Naive thymus-derived CD4-positive, alpha-beta T cell (primary cell): ENCODE results near the gene ZNF804B. TPM values are rescaled to one million over a fixed set of nuclear protein-coding genes. Genes with fewer than 3 reads are reported as not detected.
A peak's percentile ranks its signal among the peaks of the same experiment; 100 is the strongest.

Experiments
- ATAC-seq: fragments of 150-1000 bp; cut with Tn5 transposase; 2 replicates; pipeline ENCODE4 v1.10.0; 2021; ENCODE audit warnings: mild to moderate bottlenecking, moderate library complexity
- CTCF ChIA-PET: fragments of 350-600 bp; sonication (Branson Sonifier 250); formaldehyde crosslinking; loops from one replicate; lab custom pipeline; 2021; ENCODE audit warnings: antibody characterized with exemption; lab: Charles Lee
- POLR2A ChIA-PET: fragments of 350-600 bp; sonication (Branson Sonifier 250); formaldehyde crosslinking; loops from one replicate; lab custom pipeline; 2021; ENCODE audit warnings: antibody characterized with exemption, inconsistent platforms; lab: Charles Lee
- DNase-seq, 9 donors: peaks; one replicate each; pipeline versions ENCODE4 v3.0.0 to v3.0.0-alpha.2; 2020 to 2022; ENCODE audit warnings: mixed read lengths in 1 of 9
- H3K27ac ChIP-seq: one replicate; pipeline ENCODE4 v1.7.0; 2013; ENCODE audit warnings: mild to moderate bottlenecking, low read depth, low read length, moderate library complexity
- H3K27me3 ChIP-seq, 2 donors: one replicate each; pipeline ENCODE4 v1.7.0; 2013; ENCODE audit warnings: low read length in 2 of 2, mild to moderate bottlenecking in 2 of 2, moderate library complexity in 2 of 2; ENCODE audit not compliant: control insufficient read depth in 2 of 2, insufficient read depth in 2 of 2
- H3K36me3 ChIP-seq, 3 experiments: 1 replicate in 2 of 3; 2 replicates in 1 of 3; pipeline ENCODE4 v1.7.0; 2013; ENCODE audit warnings: low read length in 3 of 3, mild to moderate bottlenecking in 3 of 3, moderate library complexity in 1 of 3; ENCODE audit not compliant: insufficient read depth in 3 of 3, control insufficient read depth in 2 of 3
- H3K4me1 ChIP-seq, 2 donors: one replicate each; pipeline ENCODE4 v1.7.0; 2013; ENCODE audit warnings: low read length in 2 of 2, mild to moderate bottlenecking in 2 of 2, moderate library complexity in 1 of 2; ENCODE audit not compliant: control insufficient read depth in 2 of 2, insufficient read depth in 2 of 2
- H3K4me3 ChIP-seq: 2 replicates; pipeline ENCODE4 v1.7.0; 2013; ENCODE audit warnings: mild to moderate bottlenecking, low read length
- H3K9me3 ChIP-seq, 3 experiments: 1 replicate in 2 of 3; 2 replicates in 1 of 3; pipeline ENCODE4 v1.7.0; 2013; ENCODE audit warnings: low read length in 3 of 3; ENCODE audit not compliant: control insufficient read depth in 2 of 3
- H3K27ac Mint-ChIP-seq, 9 donors: one replicate each; pipeline ENCODE4 v1.8.0; 2020 to 2022; ENCODE audit warnings: mixed read lengths in 9 of 9, mild to moderate bottlenecking in 8 of 9, moderate library complexity in 5 of 9, inconsistent platforms in 2 of 9
- H3K27me3 Mint-ChIP-seq, 5 donors: one replicate each; pipeline ENCODE4 v1.8.0; 2021 to 2022; ENCODE audit warnings: mixed read lengths in 5 of 5, mild to moderate bottlenecking in 1 of 5
- H3K36me3 Mint-ChIP-seq, 5 donors: one replicate each; pipeline ENCODE4 v1.8.0; 2020 to 2022; ENCODE audit warnings: mixed read lengths in 5 of 5, mild to moderate bottlenecking in 3 of 5, inconsistent platforms in 1 of 5
- H3K4me1 Mint-ChIP-seq, 7 donors: one replicate each; pipeline ENCODE4 v1.8.0; 2020 to 2022; ENCODE audit warnings: mixed read lengths in 7 of 7, mild to moderate bottlenecking in 3 of 7, inconsistent platforms in 1 of 7
- H3K4me3 Mint-ChIP-seq, 10 donors: one replicate each; pipeline ENCODE4 v1.8.0; 2020 to 2022; ENCODE audit warnings: mild to moderate bottlenecking in 10 of 10, mixed read lengths in 10 of 10, moderate library complexity in 6 of 10, inconsistent platforms in 2 of 10
- H3K9me3 Mint-ChIP-seq, 11 donors: one replicate each; pipeline ENCODE4 v1.8.0; 2020 to 2022; ENCODE audit warnings: mixed read lengths in 11 of 11, mild to moderate bottlenecking in 4 of 11, inconsistent platforms in 1 of 11, moderate library complexity in 1 of 11
- intact Hi-C, 2 donors: fragments of 100-400 bp; cut with micrococcal nuclease; formaldehyde crosslinking; loops; one replicate each; pipeline ENCODE4 v1.15.1; 2023
- polyA plus RNA-seq, 2 donors: library from polyadenylated mRNA; unstranded; fragments of 300-500 nt; fragmentation: Illumina TruSeq; gene quantifications; one replicate each; pipeline ENCODE4 v1.2.3, GENCODE V29; 2021
- total RNA-seq, 6 experiments: library from RNA in 5 of 6; stranded (reverse) in 5 of 6; gene quantifications; 1 replicate in 5 of 6; 2 replicates in 1 of 6; pipeline ENCODE4 v1.2.3 and lab custom pipeline; 2021 to 2026

Gene ZNF804B
- total and polyA plus RNA-seq, 7 experiments from 2014 or later: not detected

DNA sequence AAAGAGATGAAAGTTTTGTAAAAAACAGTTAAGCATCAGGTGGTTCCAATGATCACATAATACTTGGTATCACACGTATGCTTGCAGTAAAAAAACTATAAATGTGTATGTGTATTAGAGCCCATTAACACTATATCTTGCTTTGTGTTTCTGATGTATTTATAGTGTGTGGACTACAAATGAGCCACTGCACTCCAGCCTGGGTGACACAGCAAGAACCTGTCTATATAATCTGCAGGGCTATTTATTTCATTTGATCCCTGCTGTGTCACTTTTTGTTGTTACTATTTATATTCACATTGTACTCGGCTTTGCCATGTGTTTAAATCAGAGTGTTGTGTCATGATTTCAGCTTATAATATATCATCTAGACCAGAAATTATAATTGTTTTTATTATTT is 523.8 kb downstream of the ZNF804B start:
- no peak for DNase-seq
- no peaks in the 10 kb centered on the region for H3K36me3 Mint-ChIP-seq
- ChIA-PET POLR2A (no interaction called here), CTCF (no interaction called here)
- Histone ChIP-seq H3K27me3 (no peaks in the 10 kb centered on the region), H3K9me3 (no peaks in the 10 kb centered on the region), H3K36me3 (no peaks in the 10 kb centered on the region), H3K4me3 (no peak overlapping the region), H3K27ac (no peak overlapping the region), H3K4me1 (no peaks in the 10 kb centered on the region)
- no peak overlapping the region for H3K4me3 Mint-ChIP-seq
- no peaks in the 10 kb centered on the region for H3K4me1 Mint-ChIP-seq
- H3K27me3 Mint-ChIP-seq: peaks cover 0 to 5% (median 0%) of the 10 kb centered on the region in 5 donors
- intact Hi-C loops: no loop called here
- H3K27ac Mint-ChIP-seq: no peak overlapping the region
- no peak for ATAC-seq
- H3K9me3 Mint-ChIP-seq: peaks cover 0 to 4% (median 0%) of the 10 kb centered on the region in 11 donors

DNA sequence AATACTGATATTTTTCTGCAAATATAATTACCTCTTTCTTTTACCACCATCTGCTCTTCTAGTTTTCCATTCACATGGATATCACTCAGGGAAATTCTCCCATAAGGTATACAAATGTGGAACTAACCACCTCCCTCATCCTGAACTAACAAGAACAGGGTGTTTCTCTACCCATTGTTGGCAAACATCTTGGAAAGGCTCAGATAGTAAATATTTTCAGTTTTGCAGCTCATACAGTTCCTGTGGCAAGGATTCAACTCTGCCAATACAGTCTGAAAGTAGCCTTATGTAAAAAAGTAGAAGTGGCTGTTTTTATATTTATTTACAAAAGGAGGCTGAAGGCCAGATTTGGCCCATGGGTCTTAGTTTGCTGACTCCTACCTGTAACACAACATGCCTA is 549.0 kb downstream of the ZNF804B start:
- Histone ChIP-seq H3K9me3 (no peaks in the 10 kb centered on the region), H3K36me3 (no peaks in the 10 kb centered on the region), H3K4me3 (no peak overlapping the region), H3K27me3 (no peaks in the 10 kb centered on the region), H3K27ac (no peak overlapping the region), H3K4me1 (no peaks in the 10 kb centered on the region)
- Mint-ChIP-seq H3K27ac (no peak overlapping the region), H3K4me1 (no peaks in the 10 kb centered on the region), H3K9me3 (peaks cover 0 to 2% (median 0%) of the 10 kb centered on the region in 11 donors), H3K4me3 (no peak overlapping the region), H3K27me3 (peaks cover 0 to 4% (median 0%) of the 10 kb centered on the region in 5 donors), H3K36me3 (no peaks in the 10 kb centered on the region)
- CTCF ChIA-PET: no interaction called here
- POLR2A ChIA-PET: no interaction called here
- intact Hi-C loops: no loop called here
- no peak for DNase-seq
- ATAC-seq: no peak

DNA sequence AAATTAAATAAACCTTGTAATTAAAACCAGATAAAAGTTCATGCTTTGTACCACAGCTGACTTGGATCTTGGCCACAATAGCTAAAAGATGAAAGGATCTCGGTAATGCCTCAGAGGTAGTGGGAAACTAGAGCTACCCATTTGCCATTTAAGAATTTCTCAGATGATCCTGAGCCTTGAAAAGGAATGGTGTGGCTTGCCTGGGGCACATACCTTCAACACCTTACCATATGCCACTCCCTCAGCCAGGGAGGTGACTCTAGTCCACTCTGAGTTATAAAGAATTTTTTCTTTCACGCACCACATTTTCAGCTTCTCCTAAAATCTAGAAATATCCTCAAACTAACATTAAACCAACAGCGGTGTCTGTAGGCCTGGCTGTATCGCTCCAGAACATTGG is 552.4 kb downstream of the ZNF804B start:
- Histone ChIP-seq H3K27ac (no peak overlapping the region), H3K27me3 (no peaks in the 10 kb centered on the region), H3K36me3 (no peaks in the 10 kb centered on the region), H3K4me3 (no peak overlapping the region), H3K9me3 (no peaks in the 10 kb centered on the region), H3K4me1 (no peaks in the 10 kb centered on the region)
- no peaks in the 10 kb centered on the region for H3K36me3 Mint-ChIP-seq
- CTCF ChIA-PET: no interaction called here
- DNase-seq (no peak), ATAC-seq (no peak)
- intact Hi-C loops: no loop called here
- POLR2A ChIA-PET: no interaction called here
- no peaks in the 10 kb centered on the region for H3K4me1 Mint-ChIP-seq
- H3K27ac Mint-ChIP-seq: no peak overlapping the region
- H3K27me3 Mint-ChIP-seq: peaks cover 0 to 4% (median 0%) of the 10 kb centered on the region in 5 donors
- H3K9me3 Mint-ChIP-seq: peaks cover 0 to 7% (median 1%) of the 10 kb centered on the region in 11 donors
- H3K4me3 Mint-ChIP-seq: no peak overlapping the region

- H3K27ac ChIP-seq: no peak overlapping the region
- no peaks in the 10 kb centered on the region for H3K36me3 ChIP-seq
- no peaks in the 10 kb centered on the region for H3K4me1 ChIP-seq
- H3K27me3 ChIP-seq: no peaks in the 10 kb centered on the region
- no peak for DNase-seq
- Mint-ChIP-seq H3K4me3 (no peak overlapping the region), H3K4me1 (no peaks in the 10 kb centered on the region), H3K27ac (no peak overlapping the region), H3K9me3 (peaks cover 0 to 7% (median 1%) of the 10 kb centered on the region in 11 donors), H3K27me3 (peaks cover 0 to 4% (median 0%) of the 10 kb centered on the region in 5 donors), H3K36me3 (no peaks in the 10 kb centered on the region)
- H3K9me3 ChIP-seq: no peaks in the 10 kb centered on the region
- no peak overlapping the region for H3K4me3 ChIP-seq
- ChIA-PET POLR2A (no interaction called here), CTCF (no interaction called here)
- intact Hi-C loops: no loop called here
- ATAC-seq: no peak
Measured at GRCh38 chr7:89312551-89312950, 553.1 kb downstream of the ZNF804B start.

DNA sequence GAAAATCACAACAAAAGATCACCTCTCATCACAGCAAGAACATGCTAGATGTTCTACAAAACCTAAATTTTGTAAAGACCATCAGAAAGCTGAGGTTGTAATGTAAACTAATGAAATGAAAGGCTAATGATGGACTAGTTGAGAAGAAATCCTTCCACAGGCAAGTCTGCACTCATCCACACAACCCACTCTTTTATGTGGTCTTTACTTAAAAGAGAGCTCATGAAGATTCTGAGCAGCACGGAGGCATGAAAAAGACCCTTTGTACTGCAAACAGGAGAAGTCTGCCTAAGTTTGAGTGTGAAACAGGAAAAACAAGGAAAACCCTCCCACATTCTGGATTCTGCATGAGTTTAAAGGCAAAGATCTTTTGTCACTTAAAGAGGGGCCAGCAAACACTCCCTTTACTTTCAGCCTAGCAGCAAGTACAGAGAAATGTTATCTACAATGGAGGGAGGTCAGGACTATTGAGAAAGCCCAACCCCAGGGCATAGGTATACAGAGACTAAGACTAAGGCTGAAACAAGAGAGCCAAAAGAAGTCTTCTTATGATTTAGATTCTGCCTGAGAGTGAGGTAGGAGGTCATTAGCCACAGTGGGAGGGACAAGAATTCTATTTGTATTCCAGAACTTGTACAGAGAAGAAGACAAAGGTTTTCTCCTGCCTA is 557.2 kb downstream of the ZNF804B start:
- H3K4me1 ChIP-seq: no peaks in the 10 kb centered on the region
- no peaks in the 10 kb centered on the region for H3K9me3 ChIP-seq
- no peaks in the 10 kb centered on the region for H3K4me1 Mint-ChIP-seq
- no peak overlapping the region for H3K4me3 ChIP-seq
- intact Hi-C loops: no loop called here
- DNase-seq (no peak), ATAC-seq (no peak)
- ChIA-PET POLR2A (no interaction called here), CTCF (no interaction called here)
- no peaks in the 10 kb centered on the region for H3K27me3 ChIP-seq
- peaks cover 0 to 4% (median 0%) of the 10 kb centered on the region in 5 donors for H3K27me3 Mint-ChIP-seq
- no peak overlapping the region for H3K4me3 Mint-ChIP-seq
- H3K27ac ChIP-seq: no peak overlapping the region
- no peaks in the 10 kb centered on the region for H3K36me3 ChIP-seq
- H3K9me3 Mint-ChIP-seq: peaks cover 0 to 7% (median 0%) of the 10 kb centered on the region in 11 donors
- H3K27ac Mint-ChIP-seq: no peak overlapping the region
- no peaks in the 10 kb centered on the region for H3K36me3 Mint-ChIP-seq

DNA sequence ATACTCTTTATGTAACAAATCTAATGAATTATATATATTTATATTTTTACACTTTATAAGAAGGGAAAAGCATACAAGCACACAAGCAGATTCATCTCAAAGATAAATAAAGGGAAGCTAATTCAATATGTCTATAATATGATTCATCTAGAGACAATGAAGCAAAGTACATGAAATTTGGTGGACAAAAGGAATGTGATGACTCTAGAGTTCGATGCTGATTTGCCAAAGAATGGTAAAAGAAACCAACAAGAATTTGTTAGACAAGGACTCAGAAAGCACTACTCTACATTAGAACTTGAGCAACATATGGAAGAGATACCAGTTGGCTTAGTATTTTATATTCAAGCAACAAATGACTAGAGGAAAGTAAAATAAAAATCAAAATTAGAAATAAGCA is 572.5 kb downstream of the ZNF804B start:
- Histone ChIP-seq H3K4me1 (no peaks in the 10 kb centered on the region), H3K27ac (no peak overlapping the region), H3K27me3 (no peaks in the 10 kb centered on the region), H3K4me3 (no peak overlapping the region), H3K9me3 (no peaks in the 10 kb centered on the region), H3K36me3 (no peaks in the 10 kb centered on the region)
- H3K4me1 Mint-ChIP-seq: peaks cover 0 to 9% (median 0%) of the 10 kb centered on the region in 7 donors
- intact Hi-C loops: no loop called here
- H3K27ac Mint-ChIP-seq: no peak overlapping the region
- H3K4me3 Mint-ChIP-seq: no peak overlapping the region
- ChIA-PET CTCF (no interaction called here), POLR2A (no interaction called here)
- H3K9me3 Mint-ChIP-seq: peaks cover 0 to 2% (median 0%) of the 10 kb centered on the region in 11 donors
- DNase-seq (no peak), ATAC-seq (no peak)
- no peaks in the 10 kb centered on the region for H3K36me3 Mint-ChIP-seq
- no peaks in the 10 kb centered on the region for H3K27me3 Mint-ChIP-seq

DNA sequence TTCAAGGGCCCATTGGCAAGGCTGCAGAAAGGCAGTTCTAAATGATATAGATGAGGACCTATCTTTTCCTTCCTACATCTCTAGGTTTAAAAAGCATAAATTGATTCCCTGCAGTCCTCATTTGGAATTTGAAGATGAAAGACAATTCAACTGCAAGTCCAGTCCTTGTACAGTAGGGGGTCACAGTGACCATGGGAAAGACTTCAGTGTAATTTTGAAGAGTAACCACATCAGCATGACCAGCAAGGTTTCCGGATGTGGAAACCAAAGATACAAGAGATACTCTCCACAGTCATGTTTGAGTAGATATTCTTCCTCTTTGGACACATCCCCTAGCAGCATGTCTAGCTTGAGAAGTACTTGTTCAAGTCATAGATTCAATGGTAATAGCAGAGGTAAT is 575.3 kb downstream of the ZNF804B start:
- no peaks in the 10 kb centered on the region for H3K36me3 ChIP-seq
- no peaks in the 10 kb centered on the region for H3K27me3 ChIP-seq
- intact Hi-C loops: loop anchor here (1.0 to 5.0 kb wide), 2 partner anchors 288 to 289 kb away; no protein-coding TSS in a partner anchor
- H3K27ac Mint-ChIP-seq: peak overlapping the region in 1 of 9 donors; percentile 4
- H3K27me3 Mint-ChIP-seq: no peaks in the 10 kb centered on the region
- peaks cover 0 to 9% (median 0%) of the 10 kb centered on the region in 7 donors for H3K4me1 Mint-ChIP-seq
- H3K9me3 Mint-ChIP-seq: peaks cover 0 to 2% (median 0%) of the 10 kb centered on the region in 11 donors
- no peak for ATAC-seq
- no peak for DNase-seq
- POLR2A ChIA-PET: interaction anchor here (0.6 kb wide), 1 partner anchor 14 kb away, joined by 3 read pairs; no protein-coding TSS in a partner anchor
- no peak overlapping the region for H3K27ac ChIP-seq
- H3K4me1 ChIP-seq: no peaks in the 10 kb centered on the region
- CTCF ChIA-PET: no interaction called here
- no peaks in the 10 kb centered on the region for H3K36me3 Mint-ChIP-seq
- no peak overlapping the region for H3K4me3 ChIP-seq
- no peak overlapping the region for H3K4me3 Mint-ChIP-seq
- no peaks in the 10 kb centered on the region for H3K9me3 ChIP-seq
